Neural cell (in vitro differentiated cells): ENCODE measurements around the gene ASTL.

ENCODE experiments used
- CTCF ChIP-seq: fragments of 450-650 bp; IDR thresholded peaks from 2 replicates; pipeline ENCODE4 v1.5.1; 2014; ENCODE audit warnings: antibody characterized with exemption, mild to moderate bottlenecking, moderate library complexity; ENCODE audit not compliant: poor library complexity, severe bottlenecking
- EP300 ChIP-seq: fragments of 450-650 bp; conservative IDR thresholded peaks from 2 replicates; pipeline ENCODE4 v1.6.1; 2014; ENCODE audit warnings: antibody characterized with exemption, mild to moderate bottlenecking, moderate library complexity; ENCODE audit not compliant: poor library complexity, severe bottlenecking

- TF ChIP-seq CTCF (no peak), EP300 (no peak)
These were observed 2.1 kb downstream of the ASTL start for GRCh38 chr2:96136129-96136720.
